HepG2 (cell line): ENCODE data around the gene ZC3H18. TPM values are rescaled to one million over a fixed set of nuclear protein-coding genes. Genes with fewer than 3 reads are reported as not detected.
A peak's percentile ranks its signal among the peaks of the same experiment; 100 is the strongest.

Experiments used
- AKAP8 ChIP-seq: sonication (generic); formaldehyde crosslinking; IDR thresholded peaks from 2 replicates; pipeline ENCODE4 v1.5.1; 2020; ENCODE audit warnings: mild to moderate bottlenecking, missing genetic modification reagents
- ARID2 ChIP-seq: sonication (generic); formaldehyde crosslinking; IDR thresholded peaks from 2 replicates; pipeline ENCODE4 v1.8.1; 2022; ENCODE audit warnings: mild to moderate bottlenecking, missing genetic modification reagents, borderline replicate concordance
- ELF4 ChIP-seq: sonication (generic); formaldehyde crosslinking; IDR thresholded peaks from 2 replicates; pipeline ENCODE4 v1.5.0; 2020; ENCODE audit warnings: missing genetic modification reagents, mild to moderate bottlenecking, moderate library complexity, borderline replicate concordance
- ETS1 ChIP-seq: sonication (generic); formaldehyde crosslinking; IDR thresholded peaks from 2 replicates; pipeline ENCODE4 v1.4.0; 2020; ENCODE audit warnings: missing genetic modification reagents
- KDM1A ChIP-seq: IDR thresholded peaks from 2 replicates; pipeline ENCODE4 v1.6.1; 2016; ENCODE audit warnings: missing compliant biosample characterization
- SMARCE1 ChIP-seq: fragments of 450-650 bp; IDR thresholded peaks from 2 replicates; pipeline ENCODE4 v1.6.1; 2017; ENCODE audit warnings: borderline replicate concordance
- ZBTB44 ChIP-seq: sonication (generic); formaldehyde crosslinking; IDR thresholded peaks from 2 replicates; pipeline ENCODE4 v1.4.0; 2020; ENCODE audit warnings: missing genetic modification reagents
- ZIK1 ChIP-seq: sonication (generic); formaldehyde crosslinking; IDR thresholded peaks from 2 replicates; pipeline ENCODE4 v1.5.0; 2020; ENCODE audit warnings: mild to moderate bottlenecking, low read depth, missing genetic modification reagents, borderline replicate concordance
- ZNF383 ChIP-seq: sonication (generic); formaldehyde crosslinking; IDR thresholded peaks from 2 replicates; pipeline ENCODE4 v1.4.0; 2020; ENCODE audit warnings: missing genetic modification reagents, mild to moderate bottlenecking, borderline replicate concordance
- ZNF468 ChIP-seq: sonication (generic); formaldehyde crosslinking; IDR thresholded peaks from 2 replicates; pipeline ENCODE4 v1.8.0; 2022; ENCODE audit warnings: mild to moderate bottlenecking, moderate library complexity, missing genetic modification reagents
- ZNF607 ChIP-seq: sonication (generic); formaldehyde crosslinking; IDR thresholded peaks from 2 replicates; pipeline ENCODE4 v1.5.1; 2020; ENCODE audit warnings: missing genetic modification reagents, mild to moderate bottlenecking, borderline replicate concordance
- ZNF740 ChIP-seq: sonication (generic); formaldehyde crosslinking; IDR thresholded peaks from 2 replicates; pipeline ENCODE4 v1.4.0; 2020; ENCODE audit warnings: missing genetic modification reagents
- ZNF816 ChIP-seq: sonication (generic); formaldehyde crosslinking; IDR thresholded peaks from 2 replicates; pipeline ENCODE4 v1.8.0; 2022; ENCODE audit warnings: missing genetic modification reagents, mild to moderate bottlenecking, borderline replicate concordance
- ZNF891 ChIP-seq: sonication (generic); formaldehyde crosslinking; IDR thresholded peaks from 2 replicates; pipeline ENCODE4 v1.5.0; 2020; ENCODE audit warnings: mild to moderate bottlenecking, missing genetic modification reagents
- ZSCAN9 ChIP-seq: IDR thresholded peaks from 2 replicates; pipeline ENCODE4 v1.6.1; 2016; ENCODE audit warnings: borderline replicate concordance
- polyA plus RNA-seq, 8 experiments: library from polyadenylated mRNA; depleted of rRNA in 3 of 8; stranded (reverse) in 7 of 8; unstranded in 1 of 8; fragments of >200 nt; fragmentation: Illumina TruSeq in 4 of 8; extraction: Trizol in 4 of 8; gene quantifications; 2 replicates each; pipeline versions ENCODE4 v1.2.1 to v1.2.3, GENCODE V29; 2011 to 2016; ENCODE audit warnings: low read depth in 4 of 8, missing spikeins in 1 of 8, mixed read lengths in 1 of 8; ENCODE audit not compliant: insufficient read depth in 1 of 8
- total RNA-seq, 5 experiments: library from RNA; depleted of rRNA; stranded (reverse); fragments of >200 nt; fragmentation: Illumina TruSeq; extraction: Trizol; gene quantifications; 2 replicates each; pipeline ENCODE4 v1.2.3, GENCODE V29; 2016; ENCODE audit warnings: low read depth in 1 of 5
- TF ChIP-seq, protein P1 (sequence below): fragments of 450-650 bp; IDR thresholded peaks from 2 replicates; pipeline ENCODE4 v1.6.1; 2017; ENCODE audit warnings: mild to moderate bottlenecking
- TF ChIP-seq, protein P2 (sequence below): sonication (generic); formaldehyde crosslinking; IDR thresholded peaks from 2 replicates; pipeline ENCODE4 v1.4.0; 2020; ENCODE audit warnings: mild to moderate bottlenecking, missing genetic modification reagents
- TF ChIP-seq, protein P3 (sequence below): sonication (generic); formaldehyde crosslinking; IDR thresholded peaks from 2 replicates; pipeline ENCODE4 v1.8.0; 2022; ENCODE audit warnings: missing genetic modification reagents, mild to moderate bottlenecking, inconsistent platforms, borderline replicate concordance

ZC3H18 gene
- total and polyA plus RNA-seq, 2 of the 13 experiments (the other 11 are each of a cell fraction or from before 2014, with no cell fraction given): 11.2 to 27.4 TPM

DNA sequence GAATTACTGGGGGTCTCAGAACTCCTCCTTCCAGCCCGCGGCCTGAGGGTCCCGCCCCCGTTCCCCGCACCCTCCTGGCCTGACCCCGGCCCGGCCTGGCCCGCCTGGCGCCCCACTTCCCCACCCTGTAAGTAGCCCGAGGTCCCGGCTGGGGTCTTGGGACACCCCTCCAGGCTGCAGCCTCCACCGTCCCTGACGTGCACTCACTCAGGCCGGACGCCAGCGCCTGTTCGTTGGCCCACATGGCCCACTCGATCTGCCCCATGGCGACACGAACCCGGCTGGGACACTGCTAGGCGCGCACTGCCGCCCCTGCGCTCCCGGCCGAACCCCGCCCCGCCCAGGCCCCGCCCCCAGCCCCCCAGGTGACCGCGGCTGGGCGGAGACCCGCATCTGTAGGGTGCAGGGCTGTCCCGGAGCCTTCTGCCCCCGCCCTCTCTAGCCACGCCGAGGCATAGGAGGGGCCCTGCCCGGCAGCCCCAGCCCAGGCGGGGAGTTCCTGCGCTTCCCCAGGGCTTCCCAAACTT lies 80.6 kb downstream of the ZC3H18 start, which contains the start of gene CYBA (continued):
- TF ChIP-seq, protein P1, sequence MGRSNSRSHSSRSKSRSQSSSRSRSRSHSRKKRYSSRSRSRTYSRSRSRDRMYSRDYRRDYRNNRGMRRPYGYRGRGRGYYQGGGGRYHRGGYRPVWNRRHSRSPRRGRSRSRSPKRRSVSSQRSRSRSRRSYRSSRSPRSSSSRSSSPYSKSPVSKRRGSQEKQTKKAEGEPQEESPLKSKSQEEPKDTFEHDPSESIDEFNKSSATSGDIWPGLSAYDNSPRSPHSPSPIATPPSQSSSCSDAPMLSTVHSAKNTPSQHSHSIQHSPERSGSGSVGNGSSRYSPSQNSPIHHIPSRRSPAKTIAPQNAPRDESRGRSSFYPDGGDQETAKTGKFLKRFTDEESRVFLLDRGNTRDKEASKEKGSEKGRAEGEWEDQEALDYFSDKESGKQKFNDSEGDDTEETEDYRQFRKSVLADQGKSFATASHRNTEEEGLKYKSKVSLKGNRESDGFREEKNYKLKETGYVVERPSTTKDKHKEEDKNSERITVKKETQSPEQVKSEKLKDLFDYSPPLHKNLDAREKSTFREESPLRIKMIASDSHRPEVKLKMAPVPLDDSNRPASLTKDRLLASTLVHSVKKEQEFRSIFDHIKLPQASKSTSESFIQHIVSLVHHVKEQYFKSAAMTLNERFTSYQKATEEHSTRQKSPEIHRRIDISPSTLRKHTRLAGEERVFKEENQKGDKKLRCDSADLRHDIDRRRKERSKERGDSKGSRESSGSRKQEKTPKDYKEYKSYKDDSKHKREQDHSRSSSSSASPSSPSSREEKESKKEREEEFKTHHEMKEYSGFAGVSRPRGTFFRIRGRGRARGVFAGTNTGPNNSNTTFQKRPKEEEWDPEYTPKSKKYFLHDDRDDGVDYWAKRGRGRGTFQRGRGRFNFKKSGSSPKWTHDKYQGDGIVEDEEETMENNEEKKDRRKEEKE: no peak
- TF ChIP-seq ZNF740 (CRISPR knock-in tag) (peak; percentile 20; the same call in 1 of the 2 replicates), KDM1A (CRISPR knock-in tag) (no peak), ETS1 (peak; percentile 66; the same call in 1 of the 2 replicates), ZBTB44 (0 out of 2 replicates have a peak, but pooled peaks have one; percentile 31), ZNF607 (CRISPR knock-in tag) (peak; percentile 53; the same call in 1 of the 2 replicates), ZNF891 (CRISPR knock-in tag) (no peak), SMARCE1 (no peak), ARID2 (CRISPR knock-in tag) (peak; percentile 67; the same call in 1 of the 2 replicates), ELF4 (CRISPR knock-in tag) (no peak; the same call in 1 of the 2 replicates), ZSCAN9 (peak; percentile 21; the same call in 1 of the 2 replicates), ZNF468 (CRISPR knock-in tag) (no peak; the same call in 1 of the 2 replicates), AKAP8 (CRISPR knock-in tag) (no peak; the same call in 1 of the 2 replicates), ZNF816 (CRISPR knock-in tag) (no peak), ZNF383 (CRISPR knock-in tag) (no peak), ZIK1 (CRISPR knock-in tag) (peak; percentile 54; the same call in 1 of the 2 replicates)
- TF ChIP-seq, protein P2, sequence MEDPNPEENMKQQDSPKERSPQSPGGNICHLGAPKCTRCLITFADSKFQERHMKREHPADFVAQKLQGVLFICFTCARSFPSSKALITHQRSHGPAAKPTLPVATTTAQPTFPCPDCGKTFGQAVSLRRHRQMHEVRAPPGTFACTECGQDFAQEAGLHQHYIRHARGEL (CRISPR knock-in tag): no peak; the same call in 1 of the 2 replicates
- TF ChIP-seq, protein P3, sequence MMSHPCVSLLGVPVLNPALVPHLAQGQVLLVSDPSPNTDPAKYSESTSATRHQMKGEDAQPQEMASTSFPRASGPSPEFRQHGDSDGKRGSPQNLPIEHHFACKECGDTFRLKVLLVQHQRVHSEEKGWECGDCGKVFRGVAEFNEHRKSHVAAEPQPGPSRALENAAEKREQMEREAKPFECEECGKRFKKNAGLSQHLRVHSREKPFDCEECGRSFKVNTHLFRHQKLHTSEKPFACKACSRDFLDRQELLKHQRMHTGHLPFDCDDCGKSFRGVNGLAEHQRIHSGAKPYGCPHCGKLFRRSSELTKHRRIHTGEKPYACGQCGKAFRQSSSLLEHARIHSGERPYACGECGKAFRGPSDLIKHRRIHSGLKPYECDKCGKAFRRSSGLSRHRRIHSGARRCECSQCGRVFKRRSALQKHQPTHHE (CRISPR knock-in tag): peak; percentile 32; the same call in 1 of the 2 replicates
